Muscle layer of colon (tissue), 2 donors: ENCODE data around the gene RIN2.

Experiments
- H3K27ac ChIP-seq: one replicate; pipeline ENCODE4 v1.7.0; 2013; ENCODE audit warnings: low read depth, mild to moderate bottlenecking, low read length, moderate library complexity
- H3K27me3 ChIP-seq, 2 donors: one replicate each; pipeline ENCODE4 v1.7.0; 2013; ENCODE audit warnings: low read length in 2 of 2, mild to moderate bottlenecking in 2 of 2; ENCODE audit not compliant: insufficient read depth in 2 of 2, control insufficient read depth in 1 of 2
- H3K36me3 ChIP-seq: one replicate; pipeline ENCODE4 v1.7.0; 2013; ENCODE audit warnings: mild to moderate bottlenecking, low read length; ENCODE audit not compliant: insufficient read depth
- H3K4me1 ChIP-seq: one replicate; pipeline ENCODE4 v1.7.0; 2013; ENCODE audit warnings: mild to moderate bottlenecking, low read length; ENCODE audit not compliant: insufficient read depth
- H3K4me3 ChIP-seq, 2 donors: one replicate each; pipeline ENCODE4 v1.7.0; 2013; ENCODE audit warnings: low read length in 2 of 2, low read depth in 1 of 2, mild to moderate bottlenecking in 1 of 2, moderate library complexity in 1 of 2
- H3K9ac ChIP-seq: one replicate; pipeline ENCODE4 v1.7.0; 2013; ENCODE audit warnings: low read length
- H3K9me3 ChIP-seq: one replicate; pipeline ENCODE4 v1.7.0; 2013; ENCODE audit warnings: mild to moderate bottlenecking, low read length
- donor health status: abdominal sarcoma.
- donor health status: Adenocarcinoma of cecum.

The RIN2 gene

GRCh38 chr20:19758133-19758500 is at the start of gene RIN2:
TSS of gene RIN2 (plus strand) at chr20:19758258. CDS start at chr20:19889602, 131,344 bp downstream.
- H3K9ac ChIP-seq: peak within 1 kb of the TSS; percentile 89
- no peaks in the 10 kb centered on the region for H3K36me3 ChIP-seq
- no peaks in the 10 kb centered on the region for H3K9me3 ChIP-seq
- peak within 1 kb of the TSS; percentile 80 for H3K27ac ChIP-seq
- peak within 1 kb of the TSS; percentile 45 to 84 for H3K4me3 ChIP-seq
- H3K4me1 ChIP-seq: peaks cover 16% of the 10 kb centered on the region
- H3K27me3 ChIP-seq: no peaks in the 10 kb centered on the region

- no peaks in the 10 kb centered on the region for H3K36me3 ChIP-seq
- peaks cover 24% of the 10 kb centered on the region for H3K4me1 ChIP-seq
- H3K9me3 ChIP-seq: no peaks in the 10 kb centered on the region
- no peak overlapping the region for H3K27ac ChIP-seq
- H3K9ac ChIP-seq: no peak overlapping the region
- no peaks in the 10 kb centered on the region for H3K27me3 ChIP-seq
- no peak overlapping the region for H3K4me3 ChIP-seq
These were observed 48.3 kb upstream of the RIN2 start for GRCh38 chr20:19709635-19710335.

GRCh38 chr20:19710336-19711120 is 47.5 kb upstream of the RIN2 start:
- Histone ChIP-seq H3K4me1 (peaks cover 24% of the 10 kb centered on the region), H3K9ac (no peak overlapping the region), H3K36me3 (no peaks in the 10 kb centered on the region), H3K27me3 (no peaks in the 10 kb centered on the region), H3K4me3 (no peak overlapping the region), H3K27ac (no peak overlapping the region), H3K9me3 (no peaks in the 10 kb centered on the region)

- Histone ChIP-seq H3K4me3 (no peak overlapping the region), H3K27me3 (no peaks in the 10 kb centered on the region), H3K9me3 (no peaks in the 10 kb centered on the region), H3K9ac (no peak overlapping the region), H3K4me1 (peaks cover 24% of the 10 kb centered on the region), H3K36me3 (no peaks in the 10 kb centered on the region), H3K27ac (no peak overlapping the region)
These were observed 46.9 kb upstream of the RIN2 start for GRCh38 chr20:19711126-19711525.

GRCh38 chr20:19712721-19713260 is 45.3 kb upstream of the RIN2 start:
- Histone ChIP-seq H3K9me3 (no peaks in the 10 kb centered on the region), H3K9ac (no peak overlapping the region), H3K4me1 (peaks cover 24% of the 10 kb centered on the region), H3K27me3 (no peaks in the 10 kb centered on the region), H3K36me3 (no peaks in the 10 kb centered on the region), H3K4me3 (no peak overlapping the region), H3K27ac (no peak overlapping the region)

GRCh38 chr20:19713822-19714578 is 44.1 kb upstream of the RIN2 start:
- H3K36me3 ChIP-seq: no peaks in the 10 kb centered on the region
- H3K27ac ChIP-seq: no peak overlapping the region
- H3K27me3 ChIP-seq: no peaks in the 10 kb centered on the region
- H3K4me1 ChIP-seq: peaks cover 24% of the 10 kb centered on the region
- H3K9ac ChIP-seq: no peak overlapping the region
- H3K9me3 ChIP-seq: no peaks in the 10 kb centered on the region
- H3K4me3 ChIP-seq: no peak overlapping the region

GRCh38 chr20:19714579-19714840 is 43.5 kb upstream of the RIN2 start:
- Histone ChIP-seq H3K9ac (no peak overlapping the region), H3K27me3 (no peaks in the 10 kb centered on the region), H3K4me3 (no peak overlapping the region), H3K27ac (no peak overlapping the region), H3K36me3 (no peaks in the 10 kb centered on the region), H3K9me3 (no peaks in the 10 kb centered on the region), H3K4me1 (peaks cover 24% of the 10 kb centered on the region)

GRCh38 chr20:19715986-19716385 is 42.1 kb upstream of the RIN2 start:
- Histone ChIP-seq H3K9me3 (no peaks in the 10 kb centered on the region), H3K9ac (no peak overlapping the region), H3K4me3 (no peak overlapping the region), H3K36me3 (no peaks in the 10 kb centered on the region), H3K27ac (no peak overlapping the region), H3K27me3 (no peaks in the 10 kb centered on the region), H3K4me1 (peaks cover 16% of the 10 kb centered on the region)

GRCh38 chr20:19718880-19719279 is 39.2 kb upstream of the RIN2 start:
- no peak overlapping the region for H3K9ac ChIP-seq
- H3K4me3 ChIP-seq: no peak overlapping the region
- no peaks in the 10 kb centered on the region for H3K36me3 ChIP-seq
- H3K27me3 ChIP-seq: no peaks in the 10 kb centered on the region
- no peaks in the 10 kb centered on the region for H3K4me1 ChIP-seq
- H3K27ac ChIP-seq: no peak overlapping the region
- no peaks in the 10 kb centered on the region for H3K9me3 ChIP-seq

GRCh38 chr20:19720991-19721390 is 37.1 kb upstream of the RIN2 start:
- Histone ChIP-seq H3K36me3 (no peaks in the 10 kb centered on the region), H3K9me3 (no peaks in the 10 kb centered on the region), H3K9ac (no peak overlapping the region), H3K4me3 (no peak overlapping the region), H3K27ac (no peak overlapping the region), H3K4me1 (no peaks in the 10 kb centered on the region), H3K27me3 (no peaks in the 10 kb centered on the region)

GRCh38 chr20:19723051-19723450 is 35.0 kb upstream of the RIN2 start:
- no peaks in the 10 kb centered on the region for H3K36me3 ChIP-seq
- H3K27me3 ChIP-seq: no peaks in the 10 kb centered on the region
- no peak overlapping the region for H3K27ac ChIP-seq
- no peaks in the 10 kb centered on the region for H3K4me1 ChIP-seq
- H3K9me3 ChIP-seq: no peaks in the 10 kb centered on the region
- H3K9ac ChIP-seq: no peak overlapping the region
- no peak overlapping the region for H3K4me3 ChIP-seq
